GM18517 (cell line): ENCODE results near the gene CASZ1.

Experiments used
- ATAC-seq: cut with Tn5 transposase; IDR thresholded peaks from one replicate; pipeline ENCODE4 v1.9.1; 2021; ENCODE audit warnings: mild to moderate bottlenecking, moderate library complexity; ENCODE audit not compliant: unreplicated experiment

CASZ1 gene

GRCh38 chr1:10776190-10776905, 20.1 kb downstream of the CASZ1 start:
- ATAC-seq, result no peak

DNA sequence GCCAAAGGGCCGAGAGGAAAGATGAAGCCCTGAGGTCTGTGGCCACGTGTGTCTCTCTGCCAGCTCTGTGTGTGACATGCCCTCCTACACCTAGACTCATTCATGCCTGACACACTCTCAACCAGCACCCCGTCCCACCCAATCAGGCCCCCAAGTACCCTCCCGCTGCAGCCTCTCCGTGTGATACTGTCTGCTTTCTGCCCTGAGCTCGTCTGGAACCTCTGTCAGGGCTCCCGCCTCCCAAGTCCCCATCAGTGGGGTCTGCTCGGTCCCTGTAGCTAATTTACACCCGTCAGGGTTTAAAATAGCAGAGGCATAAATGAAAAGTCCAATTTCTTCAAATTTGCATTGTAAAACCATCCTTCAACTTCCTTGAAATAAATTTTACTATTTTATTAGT, 20.7 kb downstream of the CASZ1 start:
- no peak for ATAC-seq

DNA sequence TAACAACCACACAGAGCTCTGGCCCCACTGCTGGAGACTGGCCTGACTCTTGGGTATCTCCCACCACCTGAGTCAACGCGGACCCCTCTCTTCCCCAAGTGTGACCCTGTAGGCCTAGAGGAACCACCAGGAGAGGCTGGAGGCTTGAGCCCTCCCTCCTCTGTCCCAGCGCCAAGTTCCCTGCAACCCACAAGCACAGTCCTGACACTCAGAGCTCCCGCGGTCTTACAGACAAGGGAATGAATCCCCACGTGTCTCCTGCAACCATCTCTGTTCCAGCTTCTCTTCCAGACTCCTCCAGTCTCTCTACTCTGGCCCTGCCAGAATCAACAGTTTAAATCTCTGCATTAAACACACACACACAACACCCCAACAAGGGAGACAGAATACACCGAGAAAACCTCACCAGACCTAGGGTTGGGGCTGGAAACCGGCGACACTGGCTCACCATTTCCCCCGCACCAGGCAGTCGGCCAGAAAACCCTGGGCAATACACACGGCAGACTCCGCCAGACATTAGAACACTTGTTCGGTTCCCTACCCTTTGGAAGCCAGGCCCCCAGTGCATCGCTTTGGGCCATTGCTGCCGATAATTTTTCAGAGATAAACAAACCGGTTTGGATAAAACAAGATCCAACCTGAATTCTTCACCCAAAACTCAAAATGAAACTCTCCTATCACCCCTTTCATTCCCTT, 21.7 kb downstream of the CASZ1 start:
- no peak for ATAC-seq

GRCh38 chr1:10773851-10774614, 22.4 kb downstream of the CASZ1 start:
- ATAC-seq, result no peak

- no peak for ATAC-seq
Measured at GRCh38 chr1:10773376-10773775, 23.1 kb downstream of the CASZ1 start.

- no peak for ATAC-seq
Measured at GRCh38 chr1:10772711-10773110, 23.7 kb downstream of the CASZ1 start.

- no peak for ATAC-seq
Measured at GRCh38 chr1:10771789-10772188, 24.7 kb downstream of the CASZ1 start.

- no peak for ATAC-seq
Measured at GRCh38 chr1:10768552-10768951, 27.9 kb downstream of the CASZ1 start.

DNA sequence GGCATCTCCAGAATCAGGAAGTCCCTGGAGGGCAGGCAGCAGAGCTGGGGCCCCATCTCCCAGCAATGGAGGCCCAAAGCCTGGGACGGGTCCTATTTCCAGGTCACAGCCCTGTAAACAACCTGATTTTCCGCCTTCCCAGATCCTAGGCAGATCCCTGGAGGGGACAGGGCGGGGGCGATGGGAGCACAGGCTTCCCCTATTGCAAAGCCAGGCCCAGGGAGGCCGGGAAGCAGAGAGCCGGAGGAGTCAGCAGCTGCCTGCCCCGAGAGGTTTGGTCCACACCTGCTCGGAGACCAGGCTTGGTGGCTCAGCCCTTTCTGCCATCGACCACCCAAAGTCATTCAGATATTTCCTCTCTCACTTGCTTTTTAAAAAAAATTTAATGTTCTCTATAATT, 29.2 kb downstream of the CASZ1 start:
- ATAC-seq, result no peak

- ATAC-seq, result no peak
Measured at GRCh38 chr1:10765734-10766478, 30.5 kb downstream of the CASZ1 start.

- no peak for ATAC-seq
Measured at GRCh38 chr1:10765304-10765703, 31.1 kb downstream of the CASZ1 start.

GRCh38 chr1:10764296-10764798, 32.1 kb downstream of the CASZ1 start:
- ATAC-seq, result no peak

DNA sequence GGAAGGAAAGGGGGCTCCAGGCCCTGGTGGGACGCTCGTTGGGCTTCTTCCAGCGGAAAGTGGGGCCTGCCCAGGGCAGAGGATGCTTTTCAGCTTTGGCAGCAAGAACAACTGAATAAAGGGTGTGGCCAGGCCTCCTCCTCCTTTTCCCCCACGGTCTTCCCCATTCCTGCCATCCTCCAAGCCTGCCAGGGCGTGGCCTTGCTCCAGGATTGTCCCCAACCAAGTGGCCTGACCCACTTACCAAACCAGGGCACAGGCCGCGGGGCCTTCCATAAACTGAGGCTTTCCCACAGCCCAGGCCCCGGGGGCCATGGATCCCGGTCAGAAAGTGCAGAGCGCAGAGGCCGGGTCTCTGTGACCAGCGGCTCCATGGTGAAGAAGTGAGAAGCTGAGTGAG, 33.6 kb downstream of the CASZ1 start:
- ATAC-seq, result no peak

DNA sequence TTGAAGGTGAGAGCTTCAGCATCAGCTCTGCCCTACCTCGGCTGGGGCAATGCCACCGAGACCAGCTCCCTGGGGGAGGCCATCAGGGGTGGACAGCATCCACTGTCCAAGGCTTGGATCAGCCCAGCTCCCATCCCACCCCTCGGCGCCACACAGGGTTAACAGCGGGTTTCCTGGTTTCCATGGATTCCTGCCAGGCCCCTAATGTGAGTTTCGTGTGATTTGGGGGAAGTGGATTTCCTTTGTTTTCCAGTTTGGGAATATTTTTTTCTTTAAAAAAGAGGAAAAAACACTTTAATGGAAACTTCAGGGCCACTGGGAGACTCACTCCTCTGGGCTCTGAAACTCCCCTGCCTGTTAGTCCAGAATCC, 34.3 kb downstream of the CASZ1 start:
- no peak for ATAC-seq

GRCh38 chr1:10761503-10762152, 34.8 kb downstream of the CASZ1 start:
- ATAC-seq, result no peak

GRCh38 chr1:10760566-10761502, 35.6 kb downstream of the CASZ1 start:
- ATAC-seq, result no peak

- ATAC-seq, result no peak
Measured at GRCh38 chr1:10759413-10760200, 36.8 kb downstream of the CASZ1 start.

DNA sequence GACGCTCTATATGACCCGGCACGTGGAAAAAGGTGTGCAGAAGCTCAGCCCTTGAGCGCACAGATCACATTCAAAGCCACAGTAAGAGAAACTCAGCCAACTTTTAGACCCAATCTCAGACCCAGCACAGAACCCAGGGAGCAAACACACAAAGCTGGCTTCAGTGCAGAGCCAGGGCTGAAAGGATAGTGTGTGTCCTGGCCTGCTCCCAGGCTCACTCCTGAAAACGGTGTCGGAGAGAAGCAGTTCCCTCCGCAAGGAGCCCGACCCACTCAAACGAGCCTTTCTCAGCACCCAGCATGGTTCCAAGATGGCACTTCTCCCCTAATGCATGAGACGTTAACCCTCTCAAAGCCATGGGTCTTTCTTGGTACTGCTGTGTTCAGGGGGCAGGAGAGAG, 39.6 kb downstream of the CASZ1 start:
- no peak for ATAC-seq
